ENCODE results near the gene GRIP2.

DNA sequence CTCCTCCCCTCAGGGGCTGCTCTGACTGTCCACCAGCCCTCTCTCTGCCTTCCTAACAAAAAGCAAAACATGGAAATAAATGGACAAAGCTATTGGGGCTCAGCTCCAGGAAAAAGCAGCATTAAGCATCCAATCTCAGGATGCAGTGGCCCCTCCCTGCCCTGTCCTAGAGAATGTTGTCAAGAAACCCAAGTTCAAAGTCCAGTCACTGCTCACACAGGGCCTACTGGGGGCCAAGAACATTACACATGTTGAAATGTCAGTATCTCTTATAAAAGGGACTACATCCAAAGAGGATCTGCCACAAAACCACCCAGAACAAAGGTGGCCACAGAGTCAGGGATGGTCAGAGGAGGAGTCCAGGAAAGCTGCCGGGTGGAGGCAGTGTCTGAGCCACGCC lies 7.6 kb upstream of the GRIP2 start:
- TF ChIP-seq, protein P1, sequence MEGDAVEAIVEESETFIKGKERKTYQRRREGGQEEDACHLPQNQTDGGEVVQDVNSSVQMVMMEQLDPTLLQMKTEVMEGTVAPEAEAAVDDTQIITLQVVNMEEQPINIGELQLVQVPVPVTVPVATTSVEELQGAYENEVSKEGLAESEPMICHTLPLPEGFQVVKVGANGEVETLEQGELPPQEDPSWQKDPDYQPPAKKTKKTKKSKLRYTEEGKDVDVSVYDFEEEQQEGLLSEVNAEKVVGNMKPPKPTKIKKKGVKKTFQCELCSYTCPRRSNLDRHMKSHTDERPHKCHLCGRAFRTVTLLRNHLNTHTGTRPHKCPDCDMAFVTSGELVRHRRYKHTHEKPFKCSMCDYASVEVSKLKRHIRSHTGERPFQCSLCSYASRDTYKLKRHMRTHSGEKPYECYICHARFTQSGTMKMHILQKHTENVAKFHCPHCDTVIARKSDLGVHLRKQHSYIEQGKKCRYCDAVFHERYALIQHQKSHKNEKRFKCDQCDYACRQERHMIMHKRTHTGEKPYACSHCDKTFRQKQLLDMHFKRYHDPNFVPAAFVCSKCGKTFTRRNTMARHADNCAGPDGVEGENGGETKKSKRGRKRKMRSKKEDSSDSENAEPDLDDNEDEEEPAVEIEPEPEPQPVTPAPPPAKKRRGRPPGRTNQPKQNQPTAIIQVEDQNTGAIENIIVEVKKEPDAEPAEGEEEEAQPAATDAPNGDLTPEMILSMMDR (IDR thresholded peaks at IDR 0.05): no peak
- TF ChIP-seq POLR2A (IDR thresholded peaks at IDR 0.05): no peak
